HG02981 (cell line): ENCODE data around the gene NHERF1.

Experiments used
- ATAC-seq: cut with Tn5 transposase; IDR thresholded peaks from one replicate; pipeline ENCODE4 v1.9.1; 2021; ENCODE audit warnings: mild to moderate bottlenecking, moderate library complexity; ENCODE audit not compliant: unreplicated experiment

The NHERF1 gene

DNA sequence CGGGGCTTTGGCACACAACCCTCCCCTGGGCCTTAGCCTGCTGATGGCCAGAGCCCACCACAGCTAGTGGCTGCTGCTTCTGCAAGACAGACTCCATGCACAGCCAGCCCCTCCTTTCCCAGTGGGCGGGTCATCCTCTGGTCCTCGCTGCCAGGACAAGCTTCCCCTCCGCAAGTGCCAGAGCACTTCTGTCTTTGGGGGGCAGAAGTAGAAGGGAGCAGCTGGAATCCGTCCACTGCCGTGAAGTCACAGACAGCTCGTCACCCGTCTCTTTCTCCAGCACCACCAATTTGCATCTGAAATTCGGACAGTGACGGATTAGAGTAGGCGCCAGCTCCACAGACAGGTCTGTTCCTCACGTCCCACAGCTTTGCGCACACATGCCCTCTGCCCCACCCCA is 59.0 kb downstream of the NHERF1 start:
- no peak for ATAC-seq

DNA sequence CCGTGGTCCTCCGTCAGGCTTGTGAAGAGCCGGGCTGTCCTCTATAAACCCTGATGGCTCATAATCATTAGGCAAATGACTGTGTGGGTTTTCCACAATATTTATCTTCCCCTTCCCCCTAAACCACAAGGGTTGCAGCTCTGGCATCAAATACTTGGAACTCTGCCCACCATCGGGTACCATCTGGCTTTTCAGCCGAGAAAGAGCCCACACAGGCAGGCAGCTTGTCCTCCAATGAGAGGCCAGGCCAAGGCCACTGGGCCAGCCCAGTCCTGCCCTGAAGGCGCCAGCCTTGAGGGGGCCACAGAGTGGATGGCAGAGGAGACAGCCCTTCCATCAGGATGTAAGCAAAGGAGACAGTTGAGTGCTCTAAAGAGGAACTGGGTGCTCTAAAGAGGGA is 59.5 kb downstream of the NHERF1 start:
- no peak for ATAC-seq

DNA sequence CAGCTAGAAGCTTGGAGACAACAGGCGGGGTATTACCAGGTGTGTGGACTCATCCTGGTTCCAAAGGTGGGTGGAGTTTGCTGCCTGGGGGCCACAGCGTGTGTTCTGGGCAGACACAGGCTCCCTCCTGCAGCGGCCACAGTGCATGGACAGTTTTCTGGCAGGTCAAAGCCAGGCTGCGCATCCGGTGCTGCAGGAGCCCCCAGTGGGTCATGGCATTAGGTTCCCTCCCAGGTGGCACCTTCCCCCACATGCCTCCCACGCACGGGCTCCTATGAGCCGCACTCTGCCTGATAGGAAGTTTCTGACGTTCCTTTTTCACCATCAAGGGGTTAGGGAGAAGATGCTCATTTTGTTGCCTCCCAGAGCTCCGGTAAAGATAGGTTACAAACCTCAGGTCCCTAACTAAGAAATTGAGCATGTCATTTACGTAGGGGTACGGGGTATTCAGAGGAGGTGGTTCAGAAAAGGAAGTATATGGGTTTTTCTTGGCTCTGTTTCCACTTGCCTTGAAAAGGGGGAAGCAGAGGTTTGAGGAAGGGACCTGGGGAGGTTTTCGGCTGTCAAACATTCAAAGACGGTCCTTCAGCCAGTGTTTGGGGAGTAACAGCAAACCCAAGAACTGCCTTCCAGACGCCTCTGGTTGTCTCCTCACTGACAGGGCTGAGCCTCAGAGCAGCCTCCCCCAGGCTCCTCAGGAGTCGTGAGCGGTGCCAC is 60.4 kb downstream of the NHERF1 start:
- ATAC-seq = no peak

DNA sequence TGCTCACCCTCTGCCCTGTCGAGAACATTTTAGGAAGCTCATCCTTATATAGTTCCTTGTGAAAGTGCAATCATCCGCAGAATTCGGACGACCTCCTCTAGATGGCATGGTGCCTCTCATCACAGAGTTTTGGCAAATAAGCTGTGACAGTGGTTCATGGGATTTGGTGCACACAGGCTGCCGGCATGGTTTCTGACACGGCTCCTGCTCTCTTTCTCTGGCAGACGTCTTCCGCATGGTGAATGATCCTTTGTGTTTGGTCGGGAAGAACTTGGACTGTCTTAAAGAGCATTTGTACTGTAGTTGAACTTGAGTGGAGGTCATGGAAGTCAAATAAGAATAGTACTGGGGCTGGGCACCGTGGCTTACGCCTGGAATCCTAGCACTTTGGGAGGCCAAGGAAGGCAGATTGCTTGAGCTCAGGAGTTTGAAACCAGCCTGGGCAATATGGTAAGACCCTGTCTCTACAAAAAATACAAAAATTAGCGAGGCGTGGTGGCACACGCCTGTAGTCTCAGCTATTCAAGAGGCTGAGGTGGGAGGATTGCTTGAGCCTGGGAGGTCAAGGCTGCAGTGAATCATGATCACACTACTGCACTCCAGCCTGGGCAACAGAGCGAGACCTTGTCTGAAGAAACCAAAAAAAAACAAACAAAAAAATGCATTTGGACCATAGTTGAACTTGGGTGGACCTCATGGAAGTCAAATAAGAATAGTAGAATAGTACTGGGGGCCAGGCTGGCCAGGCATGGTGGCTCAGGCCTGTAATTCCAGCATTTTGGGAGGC is 62.5 kb downstream of the NHERF1 start:
- ATAC-seq = no peak

DNA sequence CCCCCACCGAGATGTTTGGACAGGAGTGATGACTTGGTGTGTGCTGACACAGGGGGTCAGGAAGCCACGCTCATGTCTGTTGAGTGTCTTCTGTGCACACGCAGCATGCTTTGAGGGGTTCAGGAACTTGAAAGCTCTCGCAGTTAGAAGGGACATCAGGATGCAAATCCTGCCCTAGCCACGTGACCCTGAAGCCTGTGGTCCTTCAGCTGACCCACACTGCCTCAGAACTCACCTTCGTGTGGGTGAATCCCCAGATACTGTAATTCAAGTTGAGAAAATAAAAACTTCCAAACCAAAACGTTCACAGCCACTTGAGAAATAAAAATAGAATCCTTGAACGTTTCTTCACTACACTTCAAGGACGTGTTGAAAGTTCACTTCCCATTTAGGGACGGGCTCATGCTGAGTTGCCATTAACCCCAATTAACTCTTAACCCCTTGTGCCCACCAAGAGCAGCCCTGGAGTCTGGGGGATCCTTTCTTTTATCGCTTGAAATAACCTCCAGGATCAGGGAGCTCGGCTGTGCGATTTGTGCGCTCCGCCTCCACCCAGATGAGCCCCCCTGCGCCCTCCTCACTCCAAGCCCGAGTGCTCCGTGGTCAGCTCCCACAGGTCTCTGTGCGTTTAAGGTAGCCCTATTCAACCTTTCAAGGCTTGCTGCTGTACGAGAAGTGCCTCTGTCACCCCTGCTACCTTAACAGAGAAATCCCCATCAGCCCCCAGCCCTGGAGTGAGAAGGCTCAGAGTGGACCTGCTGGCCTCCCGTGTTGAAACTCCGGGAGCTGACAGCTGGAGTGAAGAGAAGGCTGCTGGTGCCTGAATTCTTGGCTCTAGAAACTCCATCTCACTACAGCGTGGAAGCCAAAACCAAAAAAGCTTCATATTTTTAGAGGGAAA is 63.9 kb downstream of the NHERF1 start:
- ATAC-seq = no peak

DNA sequence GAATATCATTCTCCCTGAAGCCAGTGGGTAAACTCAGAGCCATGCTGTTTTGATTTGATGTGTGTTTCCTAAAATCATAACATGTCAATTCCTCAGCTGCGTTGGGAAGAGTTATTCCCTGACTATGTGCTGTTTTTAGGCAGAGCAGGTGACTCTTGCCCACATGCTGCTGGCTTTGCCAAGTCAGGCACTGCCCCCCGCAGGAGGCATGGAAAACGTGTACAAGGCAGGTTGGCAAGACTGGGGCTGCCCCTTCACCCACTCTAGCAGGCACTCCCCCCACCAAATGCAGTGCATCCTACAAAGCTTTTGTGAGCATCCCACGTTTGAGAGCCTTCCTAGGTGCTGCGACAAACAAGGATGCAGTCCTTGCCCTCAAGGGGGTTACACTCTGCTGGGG is 66.0 kb downstream of the NHERF1 start:
- no peak for ATAC-seq

DNA sequence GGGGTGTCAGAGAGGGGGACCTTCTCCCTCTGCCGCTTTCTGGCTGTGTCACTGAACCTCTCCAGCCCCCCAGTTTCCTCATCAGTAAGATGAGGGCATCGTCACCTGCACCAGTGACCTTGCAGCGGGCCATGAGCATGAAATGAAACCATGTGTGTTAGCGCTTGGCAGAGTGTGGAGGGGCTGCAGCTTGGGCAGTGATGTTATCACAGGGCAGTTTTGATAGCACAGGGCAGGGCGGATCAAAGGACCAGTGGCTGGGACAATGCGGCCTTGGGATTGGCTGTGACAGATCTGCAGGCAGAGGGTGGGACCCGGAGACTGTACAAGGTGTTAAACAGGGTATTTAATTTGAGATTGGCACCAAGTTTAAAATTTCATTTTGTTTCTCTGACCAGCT is 66.6 kb downstream of the NHERF1 start:
- ATAC-seq = no peak

DNA sequence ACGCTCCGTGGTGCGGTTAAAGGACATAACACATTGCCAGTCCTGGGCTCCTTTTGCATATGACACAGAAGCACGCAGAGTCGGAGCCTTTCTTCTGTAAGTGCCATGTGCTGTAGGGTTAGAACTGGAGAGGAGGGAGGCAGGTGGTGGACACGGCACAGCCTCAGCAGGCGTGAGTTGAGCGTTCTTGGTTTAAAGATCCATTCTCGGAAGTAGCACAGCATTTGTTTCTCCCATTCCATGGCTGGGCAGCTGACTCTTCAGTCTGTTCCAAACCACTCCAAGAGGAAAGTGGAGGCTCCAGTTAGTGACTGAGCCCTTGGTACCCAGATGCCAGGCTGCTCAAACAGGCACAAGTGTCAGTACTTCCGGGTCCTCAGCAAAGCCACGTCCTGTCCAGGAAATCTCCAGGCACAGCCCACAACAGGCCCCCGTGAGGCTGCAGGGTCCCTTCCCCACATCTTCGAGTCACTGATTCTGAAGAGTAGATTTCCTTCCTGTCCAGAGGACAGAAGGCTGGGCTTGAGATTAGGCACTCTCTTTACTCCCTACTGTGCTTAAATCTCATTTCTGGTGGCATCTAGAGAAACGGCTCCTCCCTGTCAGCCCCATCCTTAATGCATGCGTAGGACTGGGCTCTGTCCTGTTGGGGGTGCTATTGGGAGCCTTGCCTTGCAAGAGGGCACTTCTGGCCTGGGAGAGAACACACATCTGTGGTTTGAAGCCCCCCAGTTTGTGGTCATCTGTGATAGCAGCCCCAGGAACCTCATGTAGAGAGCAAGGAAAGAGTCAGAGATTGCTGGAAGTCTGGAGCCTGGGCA is 67.3 kb downstream of the NHERF1 start:
- no peak for ATAC-seq

DNA sequence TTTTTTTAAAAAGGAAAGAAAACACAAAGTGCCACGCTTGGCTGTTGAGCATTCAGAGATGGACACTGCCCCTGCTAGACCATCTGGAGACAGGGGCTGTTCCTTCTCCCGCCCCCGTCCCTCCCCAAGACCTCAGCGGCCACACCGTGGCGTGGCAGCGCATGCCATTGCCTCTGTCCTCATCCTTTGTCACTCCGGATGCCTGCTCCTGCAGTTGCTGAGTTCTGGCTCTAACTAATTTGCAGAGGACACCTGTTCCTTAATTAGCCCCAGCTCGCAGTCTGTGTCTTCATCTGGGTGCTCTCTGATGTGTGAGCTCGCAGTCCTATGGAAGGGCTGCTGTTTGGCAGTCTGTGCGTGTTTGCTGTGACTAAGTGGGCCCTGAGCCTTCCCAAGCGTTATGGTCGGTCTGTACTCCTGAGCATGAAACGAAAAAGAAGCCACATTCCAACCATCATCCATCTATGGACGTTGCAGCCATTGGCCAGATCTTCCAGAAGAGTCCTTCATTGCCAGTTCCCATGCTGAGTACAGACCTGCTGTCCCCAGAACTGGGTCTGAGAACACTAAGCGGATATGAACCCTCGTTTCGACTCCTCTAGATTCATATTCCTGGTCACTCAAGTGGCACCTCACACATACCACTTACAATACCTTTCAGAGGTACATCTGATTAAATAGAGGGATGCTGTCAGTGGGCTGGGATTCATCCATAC is 68.6 kb downstream of the NHERF1 start:
- ATAC-seq = no peak

DNA sequence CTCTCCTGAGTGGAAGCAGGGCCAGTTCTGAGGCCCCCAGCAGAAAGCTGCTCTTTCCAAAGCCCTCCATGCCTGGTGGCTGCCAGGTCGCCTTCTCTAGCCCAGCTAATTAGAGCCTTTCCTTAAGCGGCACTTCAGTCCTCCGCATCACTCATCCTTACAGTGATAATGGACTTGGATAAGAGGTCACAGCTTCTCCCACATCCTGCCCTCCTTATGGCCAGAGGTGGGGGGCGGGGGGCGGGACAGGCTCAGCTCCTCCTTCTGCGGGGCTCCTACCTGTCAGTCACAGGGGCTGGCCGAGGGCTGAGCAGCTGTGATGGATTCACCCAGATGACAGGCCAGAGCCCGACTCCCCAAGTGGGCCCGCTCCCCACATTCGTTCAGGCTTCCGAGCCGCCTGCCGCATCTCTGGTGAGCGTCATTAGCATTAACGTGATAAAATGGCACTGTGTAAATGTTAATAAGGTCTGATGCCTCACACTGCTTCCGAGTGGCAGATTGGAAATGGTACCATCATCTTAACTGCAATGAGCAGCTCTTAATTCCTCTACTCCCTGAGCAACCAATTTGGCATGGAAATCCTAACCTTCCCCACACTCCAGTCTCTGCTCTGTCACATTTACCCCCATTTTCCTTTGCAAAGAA is 70.0 kb downstream of the NHERF1 start:
- no peak for ATAC-seq
